Measurements from ENCODE around the gene C12orf76. TPM values are rescaled to one million over a fixed set of nuclear protein-coding genes. Genes with fewer than 3 reads are reported as not detected.

Gene C12orf76
- total and polyA plus RNA-seq, 2 of the 4 experiments (the other 2 are of a cell fraction) = 5.0 to 7.1 TPM

- no peak for DNase-seq
- peaks cover 22% of the 10 kb centered on the region for H3K4me1 ChIP-seq (ENCODE audit: control insufficient read depth, insufficient read depth, low read length)
- WGBS, 2 experiments (ENCODE audit: extremely low coverage in 2 of 2, insufficient read length in 1 of 2) = 94% methylated on average over 3 of the region's 5 CpGs; no CpG with 5 or more reads in 1 of the 2 experiments
- TF ChIP-seq MAFK (IDR thresholded peaks at IDR 0.05; ENCODE audit: low read depth, low read length) (no peak), ELK1 (IDR thresholded peaks at IDR 0.05; ENCODE audit: borderline replicate concordance, low read depth, low read length) (no peak), FOS (IDR thresholded peaks at IDR 0.05; ENCODE audit: low read depth, low read length) (no peak), BHLHE40 (IDR thresholded peaks at IDR 0.05; ENCODE audit: low read depth, low read length) (no peak), POLR2A (IDR thresholded peaks at IDR 0.05; ENCODE audit: low read depth, low read length) (no peak), MXI1 (IDR thresholded peaks at IDR 0.05; ENCODE audit: borderline replicate concordance, low read depth, low read length) (no peak), MAZ (IDR thresholded peaks at IDR 0.05; ENCODE audit: borderline replicate concordance, low read depth, low read length) (no peak), SMC3 (IDR thresholded peaks at IDR 0.05; ENCODE audit: low read depth, low read length) (no peak)
- POLR2A ChIA-PET (ENCODE audit: unreplicated experiment) = no interaction called here
- CTCF ChIA-PET = no interaction called here
- no peak overlapping the region for H3K4me3 ChIP-seq (ENCODE audit: insufficient read depth, low read depth, low read length)
- no peak overlapping the region for H3K9ac ChIP-seq (ENCODE audit: low read depth, low read length)
- peak overlapping the region; percentile 46 for H2AK9ac ChIP-seq (replicated peaks; ENCODE audit: low read depth, low read length, poor library complexity)
- H3K4me2 ChIP-seq (ENCODE audit: low read depth, low read length) = no peak overlapping the region
- intact Hi-C loops (cut with micrococcal nuclease) = no loop called here
- peak overlapping the region in 1 of 2 experiments; percentile 42; a peak in 1 of 4 replicates for H4K8ac ChIP-seq (ENCODE audit: low read depth in 2 of 2, low read length in 2 of 2)
- H2BK5ac ChIP-seq (ENCODE audit: low read depth, low read length, poor library complexity, severe bottlenecking) = peak overlapping the region; percentile 93
- no peaks in the 10 kb centered on the region for H3K9me3 ChIP-seq (ENCODE audit: control insufficient read depth, insufficient read depth, low read length)
- peak overlapping the region; percentile 42; the same call in 1 of the 2 replicates for H4K5ac ChIP-seq (ENCODE audit: low read depth, low read length)
- 0 out of 3 replicates have a peak overlapping the region, but pooled peaks have one; percentile 1 for H2BK15ac ChIP-seq (ENCODE audit: low read depth, low read length)
- no peaks in the 10 kb centered on the region for H3K27me3 ChIP-seq (ENCODE audit: control insufficient read depth, insufficient read depth, low read length)
- dilution Hi-C loops (cut with HindIII; ENCODE audit: low sequenced_read_pairs, unreplicated experiment) = no loop called here
- H3K4ac ChIP-seq (ENCODE audit: low read depth, low read length) = peak overlapping the region; percentile 4
- H3K18ac ChIP-seq (ENCODE audit: low read depth, low read length) = 0 out of 2 replicates have a peak overlapping the region, but pooled peaks have one; percentile 28
- H3K79me1 ChIP-seq (ENCODE audit: low read depth in 1 of 2, low read length in 2 of 2) = peaks cover 43 to 63% of the 10 kb centered on the region in 2 experiments
- no peak overlapping the region for H3K56ac ChIP-seq (ENCODE audit: extremely low read depth, insufficient read depth, low read length)
- H3K23ac ChIP-seq (ENCODE audit: low read depth, low read length) = 0 out of 2 replicates have a peak overlapping the region, but pooled peaks have one; percentile 5
- ATAC-seq (ENCODE audit: low read depth) = no peak
- H2BK20ac ChIP-seq (ENCODE audit: low read depth, low read length) = no peak overlapping the region
- in situ Hi-C loops (cut with MboI; ENCODE audit: low sequenced_read_pairs) = no loop called here
- H2AK5ac ChIP-seq (ENCODE audit: low read depth, low read length) = peak overlapping the region; percentile 43; the same call in 1 of the 2 replicates
- H3K9me1 ChIP-seq (ENCODE audit: insufficient read depth, low read length) = peaks cover 17% of the 10 kb centered on the region
- peak overlapping the region; percentile 62; the same call in 1 of the 2 replicates for H3K27ac ChIP-seq (ENCODE audit: insufficient read depth, low read length)
- H3K14ac ChIP-seq (replicated peaks; ENCODE audit: low read depth, low read length) = 0 out of 2 replicates have a peak overlapping the region, but pooled peaks have one; percentile 3
- peak overlapping the region; percentile 35; the same call in 1 of the 2 replicates for H2BK120ac ChIP-seq (ENCODE audit: low read depth, low read length)
- H4K91ac ChIP-seq (ENCODE audit: insufficient read depth, low read depth, low read length) = no peak overlapping the region; the same call in none of the 2 replicates
- no TSS peak for BruUV-seq (replicated peaks)
- peaks cover 19% of the 10 kb centered on the region for H4K20me1 ChIP-seq (ENCODE audit: insufficient read depth, low read length)
- no peak overlapping the region for H2AFZ ChIP-seq (replicated peaks; ENCODE audit: low read length, poor library complexity)
- H3K36me3 ChIP-seq (ENCODE audit: control insufficient read depth, insufficient read depth, low read length) = peaks cover 44% of the 10 kb centered on the region
Observed at GRCh38 chr12:110037315-110037714, 11.0 kb downstream of the C12orf76 start.
